ENCODE results near the gene TNIP1. TPM values are rescaled to one million over a fixed set of nuclear protein-coding genes. Genes with fewer than 3 reads are reported as not detected.

The TNIP1 gene, protein sequence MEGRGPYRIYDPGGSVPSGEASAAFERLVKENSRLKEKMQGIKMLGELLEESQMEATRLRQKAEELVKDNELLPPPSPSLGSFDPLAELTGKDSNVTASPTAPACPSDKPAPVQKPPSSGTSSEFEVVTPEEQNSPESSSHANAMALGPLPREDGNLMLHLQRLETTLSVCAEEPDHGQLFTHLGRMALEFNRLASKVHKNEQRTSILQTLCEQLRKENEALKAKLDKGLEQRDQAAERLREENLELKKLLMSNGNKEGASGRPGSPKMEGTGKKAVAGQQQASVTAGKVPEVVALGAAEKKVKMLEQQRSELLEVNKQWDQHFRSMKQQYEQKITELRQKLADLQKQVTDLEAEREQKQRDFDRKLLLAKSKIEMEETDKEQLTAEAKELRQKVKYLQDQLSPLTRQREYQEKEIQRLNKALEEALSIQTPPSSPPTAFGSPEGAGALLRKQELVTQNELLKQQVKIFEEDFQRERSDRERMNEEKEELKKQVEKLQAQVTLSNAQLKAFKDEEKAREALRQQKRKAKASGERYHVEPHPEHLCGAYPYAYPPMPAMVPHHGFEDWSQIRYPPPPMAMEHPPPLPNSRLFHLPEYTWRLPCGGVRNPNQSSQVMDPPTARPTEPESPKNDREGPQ
- total RNA-seq: 100 to 1,000 TPM; 132 to 138 TPM

DNA sequence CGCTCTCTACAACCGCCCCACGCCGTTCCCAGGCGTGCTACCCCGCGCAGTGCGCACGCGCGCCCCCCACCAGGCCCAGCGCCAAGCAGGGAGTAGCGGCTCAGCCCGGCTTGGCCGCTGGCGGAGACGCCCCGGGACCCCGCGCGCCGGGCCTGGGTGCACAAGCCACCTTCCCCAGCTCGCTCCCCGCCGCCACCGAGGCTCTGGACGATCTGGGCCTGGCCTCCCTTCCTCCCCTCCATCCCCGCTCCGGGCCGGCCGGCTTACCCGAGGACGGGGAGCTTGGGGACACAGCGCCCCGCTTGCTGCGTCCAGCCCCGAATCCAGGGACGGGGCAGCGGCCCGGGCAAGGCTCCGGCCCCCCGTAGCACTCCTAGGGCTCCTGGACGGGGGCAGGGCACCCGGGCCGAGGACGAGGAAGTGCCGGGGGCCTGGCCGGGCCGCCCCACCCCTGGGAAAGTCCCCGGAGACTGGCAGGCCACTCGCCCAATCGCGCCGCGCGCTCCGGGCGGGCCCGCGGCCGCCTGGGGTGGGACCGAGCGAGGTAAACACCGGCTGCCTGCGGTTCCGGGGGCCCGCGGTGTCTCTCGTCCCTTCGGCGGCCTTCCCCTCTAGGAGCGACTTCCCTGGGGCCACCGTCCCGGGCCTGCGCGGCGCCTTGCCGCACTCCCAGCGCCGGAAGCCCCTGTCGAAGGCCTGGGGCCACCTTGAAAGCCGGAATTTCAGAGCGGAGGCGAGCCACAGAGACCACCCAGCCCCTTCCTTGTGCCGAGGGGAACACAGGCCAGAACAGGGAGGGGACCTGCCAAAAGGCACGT lies at the start of gene TNIP1:
TNIP1 (minus strand) TSS at position 422 of the 818 bp plus-strand sequence. CDS start 15,939 bp downstream, outside the sequence.
- CTCF ChIA-PET: interaction anchor here (1.1 to 10.8 kb wide), 14 partner anchors 10 to 381 kb away, joined by 3 to 98 read pairs (median 4); partner anchors contain the start of genes IRGM and RBM22
- H3K4me1 Mint-ChIP-seq (ENCODE audit: low read depth): peaks cover 82% of the 10 kb centered on the region
- DNase-seq: peak; percentile 93

DNA sequence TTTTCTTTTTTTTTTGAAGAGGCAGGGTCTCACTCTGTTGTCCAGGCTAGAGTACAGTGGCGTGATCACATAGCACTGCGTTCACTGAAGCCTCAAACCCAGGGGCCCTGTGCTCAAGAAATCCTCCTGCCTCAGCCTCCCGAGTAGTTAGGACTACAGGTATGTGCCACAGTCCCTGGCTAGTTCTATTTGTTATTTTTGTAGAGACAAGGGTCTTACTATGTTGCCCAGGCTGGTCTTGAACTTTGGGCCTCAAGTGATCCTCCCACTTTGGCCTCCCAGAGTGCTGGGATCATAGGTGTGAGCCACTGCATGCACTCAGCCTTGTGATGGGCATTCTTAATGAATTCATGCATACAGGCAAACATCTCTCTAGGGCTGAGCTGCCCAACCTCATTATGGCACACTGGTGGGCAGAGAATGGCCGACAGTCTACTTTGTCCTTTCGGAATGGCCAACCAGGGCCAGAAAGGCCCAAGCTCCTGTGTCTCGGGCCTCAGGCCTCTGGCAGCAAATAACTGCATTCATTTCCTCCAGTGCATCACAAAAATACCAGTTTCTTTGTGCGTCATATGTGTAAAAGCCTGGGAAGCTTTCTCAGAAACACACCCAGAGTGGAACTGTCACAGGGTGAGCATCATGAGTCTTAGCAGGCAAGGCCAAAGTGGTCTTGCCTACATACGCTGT lies 49.5 kb upstream of the TNIP1 start:
- DNase-seq: no peak
- ChIA-PET POLR2A (interaction anchor here (0.7 to 1.6 kb wide), 2 partner anchors 20 to 673 kb away, joined by 3 to 5 read pairs; no protein-coding TSS in a partner anchor), CTCF (interaction anchor here (1.2 to 10.2 kb wide), 8 partner anchors 14 to 108 kb away, joined by 3 to 491 read pairs (median 8); partner anchors contain the start of gene ANXA6)
- Mint-ChIP-seq H3K27me3 (ENCODE audit: low read depth) (no peaks in the 10 kb centered on the region), H3K27ac (no peak overlapping the region), H3K9me3 (ENCODE audit: insufficient read depth) (no peaks in the 10 kb centered on the region), H3K4me3 (no peak overlapping the region), H3K4me1 (ENCODE audit: low read depth) (peaks cover 40% of the 10 kb centered on the region), H3K36me3 (ENCODE audit: low read depth) (peaks cover 84% of the 10 kb centered on the region)
- no peak for ATAC-seq

More for the DNA sequence above, at the start of gene TNIP1:
- peaks cover 40% of the 10 kb centered on the region for H3K36me3 Mint-ChIP-seq (ENCODE audit: low read depth)
- ATAC-seq: peak; percentile 91
- H3K9me3 Mint-ChIP-seq (ENCODE audit: insufficient read depth): no peaks in the 10 kb centered on the region
- POLR2A ChIA-PET: interaction anchor here (0.6 to 2.2 kb wide), 16 partner anchors 9 to 668 kb away, joined by 3 to 12 read pairs (median 3); partner anchors contain the start of genes CD74 and RBM22
- peak within 1 kb of the TSS; percentile 86 for H3K27ac Mint-ChIP-seq
- H3K4me3 Mint-ChIP-seq: peak within 1 kb of the TSS; percentile 85
- H3K27me3 Mint-ChIP-seq (ENCODE audit: low read depth): no peaks in the 10 kb centered on the region

DNA sequence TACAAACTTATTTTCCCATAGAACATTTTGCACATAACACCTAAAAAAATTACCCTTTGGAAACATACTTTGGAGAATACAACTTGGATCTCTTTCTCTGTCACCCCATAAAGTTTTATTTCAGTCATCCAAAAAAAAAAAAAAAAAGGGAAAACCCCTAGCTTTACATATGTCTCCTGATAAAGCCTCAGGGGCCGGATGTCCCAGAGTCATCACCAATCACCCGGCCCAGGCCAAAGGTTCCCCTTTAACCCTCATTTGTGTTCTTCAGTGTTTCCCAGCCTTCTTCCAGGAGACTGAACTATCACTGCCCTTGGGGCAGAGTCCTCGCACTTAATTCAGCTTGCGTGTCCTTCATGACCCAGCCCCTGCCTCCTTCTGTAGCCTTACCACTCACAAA lies 48.0 kb upstream of the TNIP1 start:
- Mint-ChIP-seq H3K9me3 (ENCODE audit: insufficient read depth) (no peaks in the 10 kb centered on the region), H3K4me3 (no peak overlapping the region), H3K27ac (peak overlapping the region; percentile 3), H3K4me1 (ENCODE audit: low read depth) (peaks cover 55% of the 10 kb centered on the region), H3K36me3 (ENCODE audit: low read depth) (peaks cover 86% of the 10 kb centered on the region), H3K27me3 (ENCODE audit: low read depth) (no peaks in the 10 kb centered on the region)
- ATAC-seq (no peak), DNase-seq (no peak)
- ChIA-PET POLR2A (interaction anchor here (0.6 to 1.6 kb wide), 4 partner anchors 13 to 68 kb away, joined by 3 to 5 read pairs (median 4); no protein-coding TSS in a partner anchor), CTCF (interaction anchor here (0.8 to 10.2 kb wide), 7 partner anchors 13 to 109 kb away, joined by 3 to 491 read pairs (median 7); partner anchors contain the start of gene ANXA6)

DNA sequence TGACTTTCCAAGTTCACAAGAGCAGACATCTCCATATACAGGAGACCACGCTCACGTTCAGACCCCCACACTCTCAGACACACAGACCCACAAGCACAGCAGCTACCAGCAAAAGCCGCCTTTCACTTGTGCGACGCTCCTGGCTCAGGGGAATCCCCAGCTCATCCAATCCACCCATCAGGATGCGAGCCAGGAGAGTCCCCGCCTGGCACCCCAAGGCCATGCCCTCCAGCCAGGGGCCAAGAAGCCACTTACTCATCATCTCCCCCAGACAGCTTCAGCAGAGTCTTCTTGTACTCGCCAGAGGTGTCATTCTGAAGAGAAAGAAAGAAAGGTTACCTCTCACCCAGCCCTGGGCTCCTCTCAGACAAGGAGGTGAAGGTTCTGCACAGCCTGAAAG lies 47.1 kb upstream of the TNIP1 start:
- H3K27ac Mint-ChIP-seq: peak overlapping the region; percentile 47
- no peaks in the 10 kb centered on the region for H3K9me3 Mint-ChIP-seq (ENCODE audit: insufficient read depth)
- POLR2A ChIA-PET: no interaction called here
- H3K4me1 Mint-ChIP-seq (ENCODE audit: low read depth): peaks cover 57% of the 10 kb centered on the region
- ATAC-seq (no peak), DNase-seq (no peak)
- CTCF ChIA-PET: interaction anchor here (3.4 to 10.2 kb wide), 4 partner anchors 13 to 110 kb away, joined by 43 to 491 read pairs (median 137); partner anchors contain the start of gene ANXA6
- H3K4me3 Mint-ChIP-seq: no peak overlapping the region
- H3K36me3 Mint-ChIP-seq (ENCODE audit: low read depth): peaks cover 85% of the 10 kb centered on the region
- no peaks in the 10 kb centered on the region for H3K27me3 Mint-ChIP-seq (ENCODE audit: low read depth)

DNA sequence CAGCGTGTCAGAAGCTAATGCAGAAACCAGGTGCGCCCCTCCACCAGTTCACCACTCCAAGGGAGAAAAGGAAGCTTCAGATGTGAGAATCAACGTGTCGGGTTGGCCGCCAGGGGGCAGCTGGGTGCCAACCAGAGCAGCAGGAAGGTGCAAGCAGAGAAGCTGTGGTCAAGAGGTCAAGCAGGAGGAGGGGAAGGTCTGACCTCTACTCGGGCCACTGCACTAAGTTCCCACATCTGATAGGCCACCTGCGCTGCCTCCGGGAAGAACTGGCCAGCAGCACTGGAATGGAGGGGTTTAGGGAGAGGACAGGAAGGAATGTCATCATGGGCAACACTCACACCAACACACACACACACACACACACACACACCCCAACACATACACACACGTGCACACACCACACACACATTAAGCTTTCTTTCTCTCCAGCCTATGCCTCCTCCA lies 45.4 kb upstream of the TNIP1 start:
- ATAC-seq: peak; percentile 67
- Mint-ChIP-seq H3K27ac (peak overlapping the region; percentile 88), H3K27me3 (ENCODE audit: low read depth) (no peaks in the 10 kb centered on the region), H3K9me3 (ENCODE audit: insufficient read depth) (no peaks in the 10 kb centered on the region), H3K36me3 (ENCODE audit: low read depth) (peaks cover 84% of the 10 kb centered on the region), H3K4me3 (no peak overlapping the region), H3K4me1 (ENCODE audit: low read depth) (peaks cover 43% of the 10 kb centered on the region)
- ChIA-PET POLR2A (interaction anchor here (0.7 to 2.4 kb wide), 10 partner anchors 15 to 112 kb away, joined by 3 to 16 read pairs (median 5); partner anchors contain the start of genes ANXA6 and CCDC69), CTCF (interaction anchor here (0.7 to 10.2 kb wide), 47 partner anchors 9 to 676 kb away, joined by 3 to 491 read pairs (median 7); partner anchors contain the start of genes ANXA6, CCDC69, RPS14 and TNIP1)
- peak; percentile 78 for DNase-seq

DNA sequence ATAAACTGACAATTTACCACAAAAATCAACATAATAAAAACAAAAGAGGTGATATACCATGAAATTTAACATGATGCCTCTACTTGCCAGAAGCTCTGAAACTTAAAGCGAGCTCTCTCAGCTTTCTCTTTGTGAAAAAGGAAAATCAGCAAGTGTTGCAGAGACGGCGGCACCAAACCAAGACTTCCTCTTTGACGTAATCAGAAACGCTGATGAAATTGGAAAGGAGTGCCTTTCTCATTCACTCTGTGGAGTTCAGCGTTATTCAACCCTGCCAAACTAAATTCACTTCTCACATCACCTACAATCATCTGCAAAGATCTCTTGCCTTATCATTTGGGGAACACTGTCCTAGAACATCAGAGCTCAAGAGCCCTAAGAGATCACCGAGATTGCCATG lies 44.6 kb upstream of the TNIP1 start:
- ATAC-seq: peak; percentile 59
- peaks cover 83% of the 10 kb centered on the region for H3K36me3 Mint-ChIP-seq (ENCODE audit: low read depth)
- peak overlapping the region; percentile 28 for H3K4me3 Mint-ChIP-seq
- peaks cover 39% of the 10 kb centered on the region for H3K4me1 Mint-ChIP-seq (ENCODE audit: low read depth)
- peak; percentile 55 for DNase-seq
- peak overlapping the region; percentile 88 for H3K27ac Mint-ChIP-seq
- CTCF ChIA-PET: interaction anchor here (0.7 to 10.2 kb wide), 46 partner anchors 10 to 676 kb away, joined by 3 to 491 read pairs (median 7); partner anchors contain the start of genes ANXA6, CCDC69, GM2A and RPS14
- POLR2A ChIA-PET: interaction anchor here (0.6 to 2.4 kb wide), 9 partner anchors 16 to 127 kb away, joined by 3 to 16 read pairs (median 6); partner anchors contain the start of gene ANXA6
- no peaks in the 10 kb centered on the region for H3K9me3 Mint-ChIP-seq (ENCODE audit: insufficient read depth)
- H3K27me3 Mint-ChIP-seq (ENCODE audit: low read depth): no peaks in the 10 kb centered on the region

DNA sequence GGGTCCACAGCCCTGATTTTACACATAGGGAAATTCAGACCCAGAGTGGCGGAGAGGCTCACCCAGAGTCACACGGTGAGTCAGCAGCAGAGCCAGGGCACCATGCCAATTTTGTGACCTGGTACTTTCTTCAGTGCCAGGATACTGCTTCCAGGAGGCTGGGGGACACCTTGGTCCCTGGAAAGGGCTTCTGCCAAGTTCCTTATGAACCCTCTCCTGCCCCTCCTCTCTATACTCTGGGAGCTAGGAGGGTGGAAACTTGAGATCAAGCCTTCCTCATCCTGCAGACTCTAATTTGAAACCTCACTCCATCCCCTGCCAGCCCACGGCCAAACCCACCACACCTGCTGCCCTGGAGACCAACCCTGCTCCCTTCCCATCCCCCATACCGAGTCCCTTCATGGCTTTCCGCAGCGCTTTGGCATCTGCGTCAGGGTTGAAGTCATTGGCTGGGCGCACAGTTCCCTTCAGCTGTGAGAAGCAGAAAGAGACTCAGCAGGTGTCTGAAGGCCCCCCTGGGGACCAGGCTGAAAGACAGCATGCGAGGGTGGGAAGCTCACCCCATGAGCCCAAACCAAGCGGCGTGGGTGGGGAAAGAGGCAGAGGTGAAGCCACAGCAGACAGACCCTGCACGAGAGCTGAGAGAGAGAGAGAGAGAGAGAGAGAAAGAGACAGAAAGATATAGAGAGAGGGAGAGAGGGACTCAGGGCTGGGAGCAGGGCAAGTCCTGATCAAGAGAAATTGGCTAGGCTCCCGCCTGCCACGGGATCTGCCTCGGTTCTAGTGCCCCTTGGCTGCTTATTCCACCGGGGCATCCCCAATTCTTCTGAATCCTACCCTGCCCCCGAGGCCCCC lies 43.3 kb upstream of the TNIP1 start:
- no peaks in the 10 kb centered on the region for H3K9me3 Mint-ChIP-seq (ENCODE audit: insufficient read depth)
- CTCF ChIA-PET: interaction anchor here (2.1 to 10.2 kb wide), 11 partner anchors 9 to 114 kb away, joined by 9 to 491 read pairs (median 33); partner anchors contain the start of genes ANXA6 and CCDC69
- H3K4me3 Mint-ChIP-seq: no peak overlapping the region
- no peaks in the 10 kb centered on the region for H3K27me3 Mint-ChIP-seq (ENCODE audit: low read depth)
- H3K4me1 Mint-ChIP-seq (ENCODE audit: low read depth): peaks cover 39% of the 10 kb centered on the region
- peak overlapping the region; percentile 82 for H3K27ac Mint-ChIP-seq
- no peak for ATAC-seq
- peaks cover 84% of the 10 kb centered on the region for H3K36me3 Mint-ChIP-seq (ENCODE audit: low read depth)
- POLR2A ChIA-PET: interaction anchor here (0.6 to 2.4 kb wide), 2 partner anchors 26 to 116 kb away, joined by 3 to 16 read pairs; no protein-coding TSS in a partner anchor
- no peak for DNase-seq

DNA sequence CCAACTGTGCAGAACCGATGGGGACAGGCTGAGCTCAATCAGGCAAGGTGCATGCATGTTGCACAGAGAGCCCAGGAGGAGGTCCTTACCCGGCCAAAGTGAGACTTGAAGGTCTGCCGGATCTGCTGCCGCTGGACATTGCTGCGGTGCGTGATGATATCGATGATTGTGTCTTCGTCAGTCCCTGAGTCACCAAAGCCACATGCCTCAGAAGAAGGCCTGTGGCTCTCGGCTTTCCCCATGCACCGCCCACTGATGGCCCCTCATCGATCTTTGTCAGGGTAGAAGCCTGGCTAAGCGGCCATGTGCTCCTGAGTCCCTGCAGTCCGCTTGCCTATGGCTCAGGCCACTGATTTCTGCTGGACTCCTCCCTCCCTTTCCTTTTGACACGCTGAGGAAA lies 42.0 kb upstream of the TNIP1 start:
- ChIA-PET POLR2A (no interaction called here), CTCF (interaction anchor here (0.7 to 10.2 kb wide), 5 partner anchors 30 to 118 kb away, joined by 3 to 491 read pairs (median 10); partner anchors contain the start of gene ANXA6)
- ATAC-seq (no peak), DNase-seq (no peak)
- Mint-ChIP-seq H3K4me1 (ENCODE audit: low read depth) (peaks cover 39% of the 10 kb centered on the region), H3K27ac (peak overlapping the region; percentile 13), H3K4me3 (no peak overlapping the region), H3K27me3 (ENCODE audit: low read depth) (no peaks in the 10 kb centered on the region), H3K9me3 (ENCODE audit: insufficient read depth) (no peaks in the 10 kb centered on the region), H3K36me3 (ENCODE audit: low read depth) (peaks cover 81% of the 10 kb centered on the region)

DNA sequence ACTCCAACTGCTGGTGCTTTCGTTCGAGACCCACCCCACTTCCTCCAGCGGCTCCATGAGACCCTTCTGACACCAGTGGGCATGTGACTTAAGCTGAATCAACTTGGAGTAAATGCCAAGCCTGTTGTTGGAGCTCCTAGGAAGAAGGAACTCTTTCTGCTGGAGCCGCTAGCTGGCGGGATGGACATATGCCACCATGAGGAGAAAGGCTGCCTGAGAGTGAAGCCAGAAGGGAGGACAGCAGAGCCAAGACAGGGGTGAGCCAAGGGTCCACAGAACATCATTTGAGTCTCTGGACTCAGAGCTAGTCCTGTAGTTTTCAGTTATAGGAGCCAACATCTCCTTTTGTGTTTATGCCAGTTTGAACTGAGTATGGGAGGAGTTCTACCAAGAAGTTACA lies 40.8 kb upstream of the TNIP1 start:
- no peak overlapping the region for H3K27ac Mint-ChIP-seq
- no peak for ATAC-seq
- ChIA-PET POLR2A (no interaction called here), CTCF (interaction anchor here (0.9 to 10.2 kb wide), 4 partner anchors 26 to 72 kb away, joined by 3 to 491 read pairs (median 6); no protein-coding TSS in a partner anchor)
- no peaks in the 10 kb centered on the region for H3K9me3 Mint-ChIP-seq (ENCODE audit: insufficient read depth)
- no peaks in the 10 kb centered on the region for H3K27me3 Mint-ChIP-seq (ENCODE audit: low read depth)
- peaks cover 30% of the 10 kb centered on the region for H3K4me1 Mint-ChIP-seq (ENCODE audit: low read depth)
- no peak overlapping the region for H3K4me3 Mint-ChIP-seq
- H3K36me3 Mint-ChIP-seq (ENCODE audit: low read depth): peaks cover 83% of the 10 kb centered on the region
- DNase-seq: no peak

Measured in activated CD8-positive, alpha-beta T cell treated with anti-CD3 and anti-CD28 coated beads, Interleukin-2, amount 10 ng/mL, durations not matched to agents 7 days and 5 days (primary cell).